Right renal pelvis (tissue), 4 donors: ENCODE data around the gene RTF2. TPM values are rescaled to one million over a fixed set of nuclear protein-coding genes. Genes with fewer than 3 reads are reported as not detected.
"Not testable (repeated sequence)": the region's sequence is repeated elsewhere in the genome, so short reads cannot be mapped to it uniquely, and the experiment has no call there.

Experiments
- DNase-seq, 4 donors: peaks; one replicate each; pipeline ENCODE4 v3.0.0-alpha.2; 2013; ENCODE audit warnings: low read depth in 4 of 4, low spot score in 3 of 4, missing footprints in 1 of 4
- polyA plus RNA-seq, 4 donors: library from polyadenylated mRNA; unstranded; fragments of 120-200 nt; gene quantifications; one replicate each; pipeline ENCODE4 v1.2.1, GENCODE V29; 2013; ENCODE audit not compliant: insufficient read length in 4 of 4

RTF2 gene
- polyA plus RNA-seq, 4 donors = 118 to 134 (median 123) TPM

- no peak for DNase-seq
Observed at GRCh38 chr20:56469077-56469449, 636 bp downstream of the RTF2 start.

GRCh38 chr20:56483970-56484369 is 15.5 kb downstream of the RTF2 start:
- no peak for DNase-seq

GRCh38 chr20:56487216-56487615 is 18.8 kb downstream of the RTF2 start:
- DNase-seq = no peak

- DNase-seq = no peak
Observed at GRCh38 chr20:56488566-56488965, 20.1 kb downstream of the RTF2 start.

- no peak for DNase-seq
Observed at GRCh38 chr20:56501116-56501515, 32.7 kb downstream of the RTF2 start.

- DNase-seq = no peak
Observed at GRCh38 chr20:56503916-56504315, 35.5 kb downstream of the RTF2 start.

- no peak for DNase-seq
Observed at GRCh38 chr20:56504373-56505005, 36.1 kb downstream of the RTF2 start.

GRCh38 chr20:56506103-56506502 is 37.7 kb downstream of the RTF2 start:
- no peak for DNase-seq

GRCh38 chr20:56511926-56512325 is 43.5 kb downstream of the RTF2 start:
- no peak for DNase-seq

GRCh38 chr20:56513161-56514150 is 45.0 kb downstream of the RTF2 start:
- DNase-seq = no peak

- DNase-seq = no peak
Observed at GRCh38 chr20:56516631-56517030, 48.2 kb downstream of the RTF2 start.

GRCh38 chr20:56517211-56517610 is 48.8 kb downstream of the RTF2 start:
- no peak for DNase-seq

- DNase-seq = no peak
Observed at GRCh38 chr20:56517641-56518040, 49.2 kb downstream of the RTF2 start.

GRCh38 chr20:56518126-56518525 is 49.7 kb downstream of the RTF2 start:
- DNase-seq = no peak

GRCh38 chr20:56518721-56519398 is 50.4 kb downstream of the RTF2 start:
- no peak for DNase-seq

- no peak for DNase-seq
Observed at GRCh38 chr20:56519551-56519950, 51.1 kb downstream of the RTF2 start.

- no peak for DNase-seq
Observed at GRCh38 chr20:56520180-56520579, 51.8 kb downstream of the RTF2 start.

- DNase-seq = not testable (repeated sequence)
Observed at GRCh38 chr20:56520746-56521354, 52.4 kb downstream of the RTF2 start.

- DNase-seq = no peak
Observed at GRCh38 chr20:56522311-56522710, 53.9 kb downstream of the RTF2 start.

- not testable (repeated sequence) for DNase-seq
Observed at GRCh38 chr20:56524444-56524843, 56.0 kb downstream of the RTF2 start, which contains the start of gene FAM209A. Gene FAM209A, plus strand, starts transcription at chr20:56524744. Its CDS starts 65 bp downstream, at chr20:56524809.

GRCh38 chr20:56527521-56527920 is 59.1 kb downstream of the RTF2 start:
- DNase-seq = no peak
